NB4 (cell line): ENCODE results near the gene SMPDL3A.

ENCODE experiments used
- MYC ChIP-seq: IDR thresholded peaks from 2 replicates; pipeline ENCODE4 v1.6.1; 2011; ENCODE audit warnings: low read depth, low read length
- POLR2A ChIP-seq: IDR thresholded peaks from 2 replicates; pipeline ENCODE4 v1.6.1; 2011; ENCODE audit warnings: mild to moderate bottlenecking; ENCODE audit not compliant: insufficient read length; ENCODE audit errors: extremely low read depth
- TF ChIP-seq, protein P1 (sequence below): IDR thresholded peaks from one replicate; pipeline ENCODE4 v1.5.1; 2012; ENCODE audit warnings: low read depth, low read length
- TF ChIP-seq, protein P2 (sequence below): IDR thresholded peaks from 2 replicates; pipeline ENCODE4 v1.6.1; 2011; ENCODE audit warnings: low read depth, low read length

DNA sequence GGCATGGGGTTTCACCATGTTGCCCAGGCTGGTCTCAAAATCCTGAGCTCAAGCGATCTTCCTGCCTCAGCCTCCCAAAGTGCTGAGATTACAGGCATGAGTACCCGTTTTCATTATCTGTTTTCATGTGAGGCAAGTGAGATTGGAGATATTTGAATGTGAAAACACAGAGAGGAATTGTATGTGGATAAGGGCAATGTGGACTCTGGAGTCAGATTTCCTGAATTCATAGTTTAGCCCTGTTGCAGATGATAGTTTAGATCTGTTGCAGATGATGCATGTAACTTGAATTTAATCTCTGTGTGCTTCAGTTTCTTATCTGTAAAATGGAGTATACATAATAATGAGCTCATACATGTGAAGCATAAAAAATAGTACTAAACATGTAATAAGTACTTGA lies 3.7 kb downstream of the SMPDL3A start:
- TF ChIP-seq, protein P1, sequence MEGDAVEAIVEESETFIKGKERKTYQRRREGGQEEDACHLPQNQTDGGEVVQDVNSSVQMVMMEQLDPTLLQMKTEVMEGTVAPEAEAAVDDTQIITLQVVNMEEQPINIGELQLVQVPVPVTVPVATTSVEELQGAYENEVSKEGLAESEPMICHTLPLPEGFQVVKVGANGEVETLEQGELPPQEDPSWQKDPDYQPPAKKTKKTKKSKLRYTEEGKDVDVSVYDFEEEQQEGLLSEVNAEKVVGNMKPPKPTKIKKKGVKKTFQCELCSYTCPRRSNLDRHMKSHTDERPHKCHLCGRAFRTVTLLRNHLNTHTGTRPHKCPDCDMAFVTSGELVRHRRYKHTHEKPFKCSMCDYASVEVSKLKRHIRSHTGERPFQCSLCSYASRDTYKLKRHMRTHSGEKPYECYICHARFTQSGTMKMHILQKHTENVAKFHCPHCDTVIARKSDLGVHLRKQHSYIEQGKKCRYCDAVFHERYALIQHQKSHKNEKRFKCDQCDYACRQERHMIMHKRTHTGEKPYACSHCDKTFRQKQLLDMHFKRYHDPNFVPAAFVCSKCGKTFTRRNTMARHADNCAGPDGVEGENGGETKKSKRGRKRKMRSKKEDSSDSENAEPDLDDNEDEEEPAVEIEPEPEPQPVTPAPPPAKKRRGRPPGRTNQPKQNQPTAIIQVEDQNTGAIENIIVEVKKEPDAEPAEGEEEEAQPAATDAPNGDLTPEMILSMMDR: no peak
- TF ChIP-seq POLR2A (no peak), MYC (no peak)
- TF ChIP-seq, protein P2, sequence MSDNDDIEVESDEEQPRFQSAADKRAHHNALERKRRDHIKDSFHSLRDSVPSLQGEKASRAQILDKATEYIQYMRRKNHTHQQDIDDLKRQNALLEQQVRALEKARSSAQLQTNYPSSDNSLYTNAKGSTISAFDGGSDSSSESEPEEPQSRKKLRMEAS: no peak
